ENCODE measurements around the gene CATSPER1.

CATSPER1 gene

GRCh38 chr11:65979261-65979759, 47.0 kb downstream of the CATSPER1 start:
- no peak for DNase-seq (ENCODE audit: extremely low spot score)
- TF ChIP-seq CTCF (IDR thresholded peaks at IDR 0.05; ENCODE audit: control extremely low read depth, extremely low read depth, low read depth, missing control alignments), result no peak
- POLR2A ChIA-PET, result interaction anchor here (0.7 kb wide), 1 partner anchor 79 kb away, joined by 3 read pairs; the partner anchor contains the start of gene FOSL1
- CTCF ChIA-PET, result interaction anchor here (1.0 to 3.3 kb wide), 6 partner anchors 10 to 200 kb away, joined by 3 to 17 read pairs (median 4); partner anchors contain the start of genes FIBP and MUS81

GRCh38 chr11:65978391-65979238, 47.7 kb downstream of the CATSPER1 start:
- DNase-seq (ENCODE audit: extremely low spot score), result no peak
- no peak for TF ChIP-seq CTCF (IDR thresholded peaks at IDR 0.05; ENCODE audit: control extremely low read depth, extremely low read depth, low read depth, missing control alignments)
- ChIA-PET CTCF (interaction anchor here (1.2 to 3.3 kb wide), 4 partner anchors 10 to 119 kb away, joined by 3 to 17 read pairs (median 4); partner anchors contain the start of genes FIBP and MUS81), POLR2A (interaction anchor here (0.7 kb wide), 1 partner anchor 78 kb away, joined by 3 read pairs; the partner anchor contains the start of gene FOSL1)

- ChIA-PET CTCF (interaction anchor here (1.0 to 3.3 kb wide), 4 partner anchors 11 to 89 kb away, joined by 3 to 17 read pairs (median 5); partner anchors contain the start of gene FIBP), POLR2A (no interaction called here)
Measured at GRCh38 chr11:65977621-65978390, 48.5 kb downstream of the CATSPER1 start.

GRCh38 chr11:65976216-65977176, 49.8 kb downstream of the CATSPER1 start:
- DNase-seq (ENCODE audit: extremely low spot score), result no peak
- POLR2A ChIA-PET, result no interaction called here
- no peak for TF ChIP-seq CTCF (IDR thresholded peaks at IDR 0.05; ENCODE audit: control extremely low read depth, extremely low read depth, low read depth, missing control alignments)
- CTCF ChIA-PET, result interaction anchor here (1.0 to 1.9 kb wide), 5 partner anchors 12 to 92 kb away, joined by 3 to 7 read pairs (median 3); partner anchors contain the start of genes CCDC85B and FIBP

More at GRCh38 chr11:65977621-65978390, 48.5 kb downstream of the CATSPER1 start:
- DNase-seq (ENCODE audit: extremely low spot score), result no peak
- TF ChIP-seq CTCF (IDR thresholded peaks at IDR 0.05; ENCODE audit: control extremely low read depth, extremely low read depth, low read depth, missing control alignments), result no peak

GRCh38 chr11:65975771-65976170, 50.5 kb downstream of the CATSPER1 start:
- CTCF ChIA-PET, result interaction anchor here (1.0 to 1.9 kb wide), 3 partner anchors 13 to 91 kb away, joined by 3 to 7 read pairs (median 5); partner anchors contain the start of gene CCDC85B
- DNase-seq (ENCODE audit: extremely low spot score), result no peak
- no peak for TF ChIP-seq CTCF (IDR thresholded peaks at IDR 0.05; ENCODE audit: control extremely low read depth, extremely low read depth, low read depth, missing control alignments)
- POLR2A ChIA-PET, result no interaction called here

All from GM10248 (cell line).